ENCODE results near the gene DDX24.

The DDX24 gene

GRCh38 chr14:94059998-94060397 lies 21.0 kb downstream of the DDX24 start:
- H3K27ac ChIP-seq: no peak overlapping the region
- H3K9ac ChIP-seq (ENCODE audit: insufficient read length): no peak overlapping the region
- no peaks in the 10 kb centered on the region for H3K9me3 ChIP-seq (ENCODE audit: low read depth, low read length)
- no peak overlapping the region for H3K4me3 ChIP-seq
- DNase-seq (ENCODE audit: low read depth, low spot score): no peak
- H3K36me3 ChIP-seq (ENCODE audit: insufficient read depth, low read length): peaks cover 82% of the 10 kb centered on the region
- TF ChIP-seq FOXP2 (optimal IDR thresholded peaks at IDR 0.05; ENCODE audit: control extremely low read depth, extremely low read length, insufficient read depth) (no peak), POLR2AphosphoS5 (IDR thresholded peaks at IDR 0.05; ENCODE audit: borderline replicate concordance, low read depth, low read length) (no peak), EZH2 (IDR thresholded peaks at IDR 0.05) (no peak)

- H3K27ac ChIP-seq: no peak overlapping the region
- TF ChIP-seq POLR2AphosphoS5 (IDR thresholded peaks at IDR 0.05; ENCODE audit: borderline replicate concordance, low read depth, low read length): no peak
- no peak for TF ChIP-seq FOXP2 (optimal IDR thresholded peaks at IDR 0.05; ENCODE audit: control extremely low read depth, extremely low read length, insufficient read depth)
- no peak for TF ChIP-seq EZH2 (IDR thresholded peaks at IDR 0.05)
- H3K9me3 ChIP-seq (ENCODE audit: low read depth, low read length): no peaks in the 10 kb centered on the region
- DNase-seq (ENCODE audit: low read depth, low spot score): no peak
- peaks cover 95% of the 10 kb centered on the region for H3K36me3 ChIP-seq (ENCODE audit: insufficient read depth, low read length)
- no peak overlapping the region for H3K9ac ChIP-seq (ENCODE audit: insufficient read length)
- no peak overlapping the region for H3K4me3 ChIP-seq
Measured at GRCh38 chr14:94058674-94059138, 22.3 kb downstream of the DDX24 start.

GRCh38 chr14:94058128-94058673 lies 22.8 kb downstream of the DDX24 start:
- H3K36me3 ChIP-seq (ENCODE audit: insufficient read depth, low read length): peaks cover 93% of the 10 kb centered on the region
- H3K9me3 ChIP-seq (ENCODE audit: low read depth, low read length): no peaks in the 10 kb centered on the region
- TF ChIP-seq POLR2AphosphoS5 (IDR thresholded peaks at IDR 0.05; ENCODE audit: borderline replicate concordance, low read depth, low read length) (no peak), EZH2 (IDR thresholded peaks at IDR 0.05) (no peak), FOXP2 (optimal IDR thresholded peaks at IDR 0.05; ENCODE audit: control extremely low read depth, extremely low read length, insufficient read depth) (no peak)
- H3K27ac ChIP-seq: no peak overlapping the region
- no peak overlapping the region for H3K9ac ChIP-seq (ENCODE audit: insufficient read length)
- no peak for DNase-seq (ENCODE audit: low read depth, low spot score)
- H3K4me3 ChIP-seq: no peak overlapping the region

- DNase-seq (ENCODE audit: low read depth, low spot score): no peak
- Histone ChIP-seq H3K36me3 (ENCODE audit: insufficient read depth, low read length) (peaks cover 92% of the 10 kb centered on the region), H3K9me3 (ENCODE audit: low read depth, low read length) (no peaks in the 10 kb centered on the region), H3K4me3 (no peak overlapping the region), H3K27ac (no peak overlapping the region), H3K9ac (ENCODE audit: insufficient read length) (no peak overlapping the region)
- TF ChIP-seq FOXP2 (optimal IDR thresholded peaks at IDR 0.05; ENCODE audit: control extremely low read depth, extremely low read length, insufficient read depth): no peak
- TF ChIP-seq POLR2AphosphoS5 (IDR thresholded peaks at IDR 0.05; ENCODE audit: borderline replicate concordance, low read depth, low read length): no peak
- TF ChIP-seq EZH2 (IDR thresholded peaks at IDR 0.05): no peak
Measured at GRCh38 chr14:94056579-94057308, 24.3 kb downstream of the DDX24 start.

GRCh38 chr14:94054936-94055335 lies 26.1 kb downstream of the DDX24 start:
- DNase-seq (ENCODE audit: low read depth, low spot score): no peak
- Histone ChIP-seq H3K36me3 (ENCODE audit: insufficient read depth, low read length) (peaks cover 92% of the 10 kb centered on the region), H3K4me3 (no peak overlapping the region), H3K9ac (ENCODE audit: insufficient read length) (no peak overlapping the region), H3K27ac (no peak overlapping the region), H3K9me3 (ENCODE audit: low read depth, low read length) (no peaks in the 10 kb centered on the region)
- TF ChIP-seq POLR2AphosphoS5 (IDR thresholded peaks at IDR 0.05; ENCODE audit: borderline replicate concordance, low read depth, low read length) (no peak), EZH2 (IDR thresholded peaks at IDR 0.05) (no peak), FOXP2 (optimal IDR thresholded peaks at IDR 0.05; ENCODE audit: control extremely low read depth, extremely low read length, insufficient read depth) (no peak)

- H3K4me3 ChIP-seq: no peak overlapping the region
- H3K27ac ChIP-seq: no peak overlapping the region
- H3K9me3 ChIP-seq (ENCODE audit: low read depth, low read length): no peaks in the 10 kb centered on the region
- DNase-seq (ENCODE audit: low read depth, low spot score): no peak
- TF ChIP-seq FOXP2 (optimal IDR thresholded peaks at IDR 0.05; ENCODE audit: control extremely low read depth, extremely low read length, insufficient read depth) (no peak), EZH2 (IDR thresholded peaks at IDR 0.05) (no peak), POLR2AphosphoS5 (IDR thresholded peaks at IDR 0.05; ENCODE audit: borderline replicate concordance, low read depth, low read length) (no peak)
- peaks cover 92% of the 10 kb centered on the region for H3K36me3 ChIP-seq (ENCODE audit: insufficient read depth, low read length)
- no peak overlapping the region for H3K9ac ChIP-seq (ENCODE audit: insufficient read length)
Measured at GRCh38 chr14:94054401-94054800, 26.6 kb downstream of the DDX24 start.

- TF ChIP-seq POLR2AphosphoS5 (IDR thresholded peaks at IDR 0.05; ENCODE audit: borderline replicate concordance, low read depth, low read length) (no peak), EZH2 (IDR thresholded peaks at IDR 0.05) (no peak), FOXP2 (optimal IDR thresholded peaks at IDR 0.05; ENCODE audit: control extremely low read depth, extremely low read length, insufficient read depth) (no peak)
- DNase-seq (ENCODE audit: low read depth, low spot score): no peak
- peaks cover 91% of the 10 kb centered on the region for H3K36me3 ChIP-seq (ENCODE audit: insufficient read depth, low read length)
- H3K9me3 ChIP-seq (ENCODE audit: low read depth, low read length): no peaks in the 10 kb centered on the region
- no peak overlapping the region for H3K4me3 ChIP-seq
- no peak overlapping the region for H3K27ac ChIP-seq
- no peak overlapping the region for H3K9ac ChIP-seq (ENCODE audit: insufficient read length)
Measured at GRCh38 chr14:94052662-94053061, 28.3 kb downstream of the DDX24 start.

- Histone ChIP-seq H3K9ac (ENCODE audit: insufficient read length) (no peak overlapping the region), H3K4me3 (no peak overlapping the region), H3K36me3 (ENCODE audit: insufficient read depth, low read length) (peaks cover 92% of the 10 kb centered on the region), H3K27ac (no peak overlapping the region), H3K9me3 (ENCODE audit: low read depth, low read length) (no peaks in the 10 kb centered on the region)
- TF ChIP-seq POLR2AphosphoS5 (IDR thresholded peaks at IDR 0.05; ENCODE audit: borderline replicate concordance, low read depth, low read length): no peak
- no peak for TF ChIP-seq EZH2 (IDR thresholded peaks at IDR 0.05)
- TF ChIP-seq FOXP2 (optimal IDR thresholded peaks at IDR 0.05; ENCODE audit: control extremely low read depth, extremely low read length, insufficient read depth): no peak
- DNase-seq (ENCODE audit: low read depth, low spot score): no peak
Measured at GRCh38 chr14:94052199-94052598, 28.8 kb downstream of the DDX24 start.

Measured in SK-N-MC (cell line).